Cerebellar nuclear complex (tissue), 1 donor: Measurements from ENCODE around the gene SFMBT1.

Source experiments
- DNase-seq, 2 experiments: peaks; one replicate each; lab custom pipeline; 2025; lab: John Stamatoyannopoulos, UW

SFMBT1 gene

DNA sequence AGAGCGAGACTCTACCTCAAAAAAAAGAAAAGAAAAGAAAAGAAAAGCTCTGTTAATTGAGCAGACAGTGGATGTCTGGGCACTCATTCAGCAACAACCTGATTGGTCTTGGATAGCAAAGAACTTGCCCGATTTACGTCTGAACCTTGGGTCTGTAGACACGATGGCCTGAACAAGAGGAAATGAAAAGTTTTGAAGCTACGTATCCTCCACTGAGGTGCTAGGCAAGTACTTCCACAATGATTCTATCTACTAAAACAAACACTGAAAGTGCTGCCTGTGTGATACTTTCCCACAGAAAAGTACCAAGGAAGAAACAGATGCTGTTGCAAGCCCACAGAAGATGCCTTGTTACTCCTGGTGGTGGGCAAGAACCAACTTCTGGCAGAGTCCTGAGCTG, 189.2 kb downstream of the SFMBT1 start:
- DNase-seq, result no peak

DNA sequence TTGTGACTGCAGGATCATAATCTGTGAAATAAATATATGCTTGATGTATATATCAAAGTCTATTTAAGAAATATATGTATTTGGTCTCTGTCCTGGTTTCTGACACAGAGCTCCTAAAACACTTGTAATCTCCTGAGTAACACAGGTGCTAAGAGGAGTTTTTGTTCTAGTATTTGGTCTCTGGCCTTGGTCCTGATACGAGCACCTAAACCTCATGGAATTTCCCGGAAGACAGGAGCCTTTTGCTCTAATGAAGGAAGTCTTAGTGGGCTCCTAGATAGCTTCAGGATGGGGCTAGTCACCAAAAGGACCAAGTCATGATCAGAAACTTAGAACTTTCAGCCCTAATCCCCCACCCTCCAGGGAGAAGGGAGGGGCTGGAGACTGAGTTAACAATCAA, 191.9 kb downstream of the SFMBT1 start:
- DNase-seq, result no peak
